GM21367 (cell line): ENCODE data around the gene CCDC57.

Experiments
- ATAC-seq: cut with Tn5 transposase; IDR thresholded peaks from one replicate; pipeline ENCODE4 v1.9.1; 2021; ENCODE audit not compliant: unreplicated experiment

CCDC57 gene

DNA sequence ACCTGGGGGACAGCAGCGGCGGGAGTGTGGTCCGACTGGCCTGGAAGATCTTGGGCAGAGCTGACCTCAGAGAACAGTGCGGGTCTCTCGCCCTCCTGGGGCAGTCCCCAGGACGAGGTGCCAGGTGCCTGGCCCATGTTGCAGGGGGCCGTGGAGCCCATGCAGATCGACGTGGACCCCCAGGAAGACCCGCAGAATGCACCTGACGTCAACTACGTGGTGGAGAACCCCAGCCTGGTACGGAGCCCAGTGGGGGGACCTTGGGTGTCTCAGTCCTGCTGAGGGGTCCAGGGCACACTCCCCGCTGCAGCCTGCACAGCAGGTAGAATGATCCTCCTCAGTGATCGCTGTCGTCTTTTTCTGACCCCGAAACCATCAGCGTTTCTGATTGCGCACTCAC lies 159.5 kb downstream of the CCDC57 start:
- ATAC-seq, result no peak

DNA sequence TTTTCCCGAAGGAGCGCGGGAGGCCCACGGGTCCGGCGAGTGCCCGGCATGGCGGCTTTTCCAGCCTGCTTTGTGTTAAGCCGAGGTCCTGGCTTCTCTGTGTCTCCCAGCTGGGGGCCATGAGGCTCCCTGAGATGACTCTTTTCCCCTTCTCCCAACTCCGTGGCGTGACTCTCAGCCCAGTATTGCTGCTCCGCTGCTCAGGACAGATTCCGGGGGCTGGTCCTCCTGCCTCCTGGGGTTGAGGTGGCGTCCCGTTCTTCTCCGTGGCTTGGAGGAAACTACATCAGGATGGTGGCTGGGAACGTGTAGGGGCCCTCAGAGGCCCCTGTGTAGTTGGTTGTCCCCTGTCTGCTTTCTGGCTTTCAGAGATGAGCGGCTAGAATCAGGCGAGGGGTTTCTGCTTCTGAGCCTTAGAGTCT lies 160.0 kb downstream of the CCDC57 start:
- no peak for ATAC-seq

DNA sequence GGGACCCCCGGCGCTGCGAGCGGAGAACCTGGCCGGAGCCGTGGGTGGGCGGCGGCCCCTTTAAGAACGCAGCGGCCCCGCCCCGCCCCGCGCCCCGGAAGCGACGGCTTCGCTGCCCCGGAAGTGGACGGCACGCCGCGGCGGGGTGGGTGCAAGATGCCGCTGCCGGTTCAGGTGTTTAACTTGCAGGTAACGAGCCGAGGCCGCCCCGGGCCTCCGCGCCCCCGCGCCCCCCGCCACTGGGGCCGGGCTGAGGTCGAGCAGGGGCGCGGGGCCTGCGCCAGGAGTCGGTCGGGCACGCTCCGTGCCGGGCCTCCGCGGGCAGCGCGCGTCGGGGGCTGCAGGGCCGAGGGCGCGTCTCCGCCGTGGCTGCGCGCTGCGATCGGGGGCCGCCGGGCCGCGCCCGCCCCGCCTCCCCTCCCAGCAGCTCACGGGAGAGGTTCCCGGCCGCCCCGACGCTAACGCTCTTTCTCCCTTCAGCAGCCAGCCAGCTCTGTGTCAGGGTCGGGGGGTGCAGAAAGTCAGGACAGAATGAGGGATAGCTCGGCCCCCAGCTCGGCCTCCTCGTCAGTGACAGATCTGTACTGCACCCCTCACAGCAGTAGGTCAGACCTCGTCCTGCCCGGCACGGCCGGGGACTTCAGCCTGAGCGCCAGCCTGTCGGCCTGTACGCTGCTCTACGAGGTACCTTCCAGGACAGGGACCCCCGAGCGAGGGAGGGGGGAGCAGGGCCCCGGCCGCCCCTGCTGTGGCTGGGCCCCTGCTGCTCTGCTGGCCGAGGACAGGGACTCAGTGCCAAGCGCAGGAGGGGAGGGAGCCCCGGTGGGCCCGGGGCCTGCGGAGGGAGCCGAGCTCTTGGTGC lies 160.6 kb downstream of the CCDC57 start, which contains the start of the genes GPS1 and RFNG:
TSS of gene GPS1 (plus strand) at position 123 of the 862 bp plus-strand sequence. CDS start at position 157, 34 bp downstream.
TSS of gene RFNG (minus strand) at position 36 of the 862 bp plus-strand sequence. CDS start 45 bp downstream, outside the sequence.
- no peak for ATAC-seq
